Kidney (tissue), 14 donors: Measurements from ENCODE around the gene NCOR1. TPM values are rescaled to one million over a fixed set of nuclear protein-coding genes. Genes with fewer than 3 reads are reported as not detected.

Experiments
- DNase-seq, 5 donors: peaks; one replicate each; pipeline ENCODE4 v3.0.0-alpha.2; 2013 to 2020
- FAIRE-seq: peaks from 2 replicates; lab custom pipeline; 2012; peaks lifted over from hg19 to GRCh38; lab: Jason Lieb, UNC
- H3K27ac ChIP-seq, 2 donors: one replicate each; pipeline ENCODE4 v1.7.0; 2013; ENCODE audit warnings: low read depth in 2 of 2, low read length in 2 of 2, inconsistent platforms in 1 of 2
- H3K27me3 ChIP-seq: one replicate; pipeline ENCODE4 v1.7.1; 2013; ENCODE audit warnings: low read length, inconsistent platforms; ENCODE audit not compliant: control insufficient read depth, insufficient read depth
- H3K36me3 ChIP-seq, 3 donors: one replicate each; pipeline versions ENCODE4 v1.7.0 to v1.7.1; 2013; ENCODE audit warnings: low read length in 3 of 3, control low read depth in 1 of 3, inconsistent platforms in 1 of 3; ENCODE audit not compliant: insufficient read depth in 3 of 3, control insufficient read depth in 2 of 3
- H3K4me1 ChIP-seq, 3 donors: one replicate each; pipeline versions ENCODE4 v1.7.0 to v1.7.1; 2013; ENCODE audit warnings: low read length in 3 of 3, inconsistent platforms in 1 of 3, low read depth in 1 of 3; ENCODE audit not compliant: control insufficient read depth in 2 of 3, insufficient read depth in 2 of 3
- H3K4me3 ChIP-seq, 3 donors: one replicate each; pipeline versions ENCODE4 v1.7.0 to v1.8.1; 2013; ENCODE audit warnings: low read length in 3 of 3, control low read depth in 1 of 3, inconsistent platforms in 1 of 3
- H3K9ac ChIP-seq, 3 donors: one replicate each; pipeline versions ENCODE4 v1.7.0 to v1.7.1; 2013; ENCODE audit warnings: low read length in 3 of 3, control low read depth in 1 of 3, inconsistent platforms in 1 of 3
- H3K9me3 ChIP-seq, 3 donors: one replicate each; pipeline versions ENCODE4 v1.7.0 to v1.7.1; 2013; ENCODE audit warnings: low read length in 3 of 3, control low read depth in 1 of 3, inconsistent platforms in 1 of 3; ENCODE audit not compliant: control insufficient read depth in 2 of 3, insufficient read depth in 1 of 3
- CTCF ChIP-seq: IDR thresholded peaks from 3 replicates; pipeline ENCODE4 v1.5.1; 2012; ENCODE audit warnings: mild to moderate bottlenecking, moderate library complexity, borderline replicate concordance; ENCODE audit not compliant: insufficient read depth; ENCODE audit errors: extremely low read depth
- intact Hi-C: fragments of 100-400 bp; cut with DNase I; formaldehyde crosslinking; loops from one replicate; pipeline ENCODE4 v1.11.1; 2022
- polyA plus RNA-seq: library from polyadenylated mRNA; stranded (reverse); fragments of 350-450 nt; fragmentation: Illumina TruSeq; extraction: RNeasy Lipid Tissue Mini Kit (QIAGEN cat#74804); gene quantifications from one replicate; pipeline ENCODE4 v1.2.3, GENCODE V29; 2014; ENCODE audit warnings: low read depth, low replicate concordance; ENCODE audit not compliant: insufficient read depth
- total RNA-seq: library from RNA; stranded (reverse); fragmentation: NEBNext Ultra II Directional; extraction: Animal tissue kit (Norgen Biotek cat#: 25700); gene quantifications from one replicate; pipeline ENCODE4 v1.2.1, GENCODE V29; 2021
- donor health status: control.
- donor health status: control.
- donor health status: control.
- donor health status: control.
- donor health status: control.
- donor health status: DM: yes; HTN: yes; CAD: no.
- donor health status: Normal renal cell carcinoma (clear cell type).

Gene NCOR1
- total and polyA plus RNA-seq, 2 donors from 2014 or later: 44.9 to 136 TPM

GRCh38 chr17:16085066-16085699 is 130.2 kb downstream of the NCOR1 start:
- intact Hi-C loops: no loop called here
- Histone ChIP-seq H3K27me3 (no peaks in the 10 kb centered on the region), H3K9me3 (no peaks in the 10 kb centered on the region), H3K4me1 (no peaks in the 10 kb centered on the region), H3K27ac (peak overlapping the region in 1 of 2 donors; percentile 13), H3K4me3 (no peak overlapping the region), H3K9ac (no peak overlapping the region), H3K36me3 (peaks cover 6 to 8% (median 8%) of the 10 kb centered on the region in 3 donors)
- FAIRE-seq (no peak), DNase-seq (no peak)
- TF ChIP-seq CTCF: no peak

GRCh38 chr17:16083223-16083622 is 132.1 kb downstream of the NCOR1 start:
- no peak for FAIRE-seq
- Histone ChIP-seq H3K27ac (no peak overlapping the region), H3K36me3 (peaks cover 8 to 18% (median 18%) of the 10 kb centered on the region in 3 donors), H3K4me1 (no peaks in the 10 kb centered on the region), H3K9me3 (no peaks in the 10 kb centered on the region), H3K9ac (no peak overlapping the region), H3K27me3 (no peaks in the 10 kb centered on the region), H3K4me3 (no peak overlapping the region)
- DNase-seq: no peak
- intact Hi-C loops: no loop called here
- no peak for TF ChIP-seq CTCF

GRCh38 chr17:16081507-16082087 is 133.7 kb downstream of the NCOR1 start:
- DNase-seq: no peak
- Histone ChIP-seq H3K36me3 (peaks cover 11 to 24% (median 20%) of the 10 kb centered on the region in 3 donors), H3K4me1 (no peaks in the 10 kb centered on the region), H3K9ac (no peak overlapping the region), H3K9me3 (no peaks in the 10 kb centered on the region), H3K27me3 (no peaks in the 10 kb centered on the region), H3K4me3 (no peak overlapping the region), H3K27ac (no peak overlapping the region)
- no peak for TF ChIP-seq CTCF
- intact Hi-C loops: no loop called here
- FAIRE-seq: no peak
